Cardiac fibroblast (primary cell): ENCODE results near the gene ADAMTSL2.
"Not testable (repeated sequence)": the region's sequence is repeated elsewhere in the genome, so short reads cannot be mapped to it uniquely, and the experiment has no call there.

Source experiments
- DNase-seq, 2 donors: peaks; one replicate each; pipeline versions ENCODE4 v3.0.0 to v3.0.0-alpha.2; 2010; ENCODE audit warnings: low read depth in 2 of 2
- H3K4me3 ChIP-seq, 2 donors: replicated peaks in 1 of 2; 1 replicate in 1 of 2; 2 replicates in 1 of 2; pipeline ENCODE4 v1.5.1; 2011; ENCODE audit warnings: low read depth in 2 of 2, low read length in 2 of 2, mild to moderate bottlenecking in 2 of 2, moderate library complexity in 1 of 2
- CTCF ChIP-seq: IDR thresholded peaks from one replicate; pipeline ENCODE4 v1.5.1; 2011; ENCODE audit warnings: low read depth, mild to moderate bottlenecking, low read length, inconsistent platforms

Gene ADAMTSL2

GRCh38 chr9:133562611-133563290, 28.2 kb downstream of the ADAMTSL2 start:
- TF ChIP-seq CTCF: no peak

GRCh38 chr9:133563291-133563796, 28.8 kb downstream of the ADAMTSL2 start:
- TF ChIP-seq CTCF: no peak
- DNase-seq: peak; percentile 10 to 66
- H3K4me3 ChIP-seq: no peak overlapping the region

More at GRCh38 chr9:133562611-133563290, 28.2 kb downstream of the ADAMTSL2 start:
- DNase-seq: no peak
- H3K4me3 ChIP-seq: no peak overlapping the region

- not testable (repeated sequence) for DNase-seq
These were observed 29.3 kb downstream of the ADAMTSL2 start for GRCh38 chr9:133563814-133564213.

GRCh38 chr9:133564451-133565116, 30.1 kb downstream of the ADAMTSL2 start:
- no peak for DNase-seq
- H3K4me3 ChIP-seq: no peak overlapping the region
- no peak for TF ChIP-seq CTCF

More at GRCh38 chr9:133563814-133564213, 29.3 kb downstream of the ADAMTSL2 start:
- not testable (repeated sequence) for H3K4me3 ChIP-seq

GRCh38 chr9:133566382-133566781, 31.9 kb downstream of the ADAMTSL2 start:
- TF ChIP-seq CTCF: no peak
- H3K4me3 ChIP-seq: no peak overlapping the region
- no peak for DNase-seq

- TF ChIP-seq CTCF: no peak
- DNase-seq: no peak
- no peak overlapping the region for H3K4me3 ChIP-seq
These were observed 32.3 kb downstream of the ADAMTSL2 start for GRCh38 chr9:133566817-133567216.

GRCh38 chr9:133568186-133568585, 33.7 kb downstream of the ADAMTSL2 start:
- TF ChIP-seq CTCF: no peak
- H3K4me3 ChIP-seq: no peak overlapping the region
- DNase-seq: no peak
